Naive B cell (primary cell): ENCODE data around the gene PRKAG2. TPM values are rescaled to one million over a fixed set of nuclear protein-coding genes. Genes with fewer than 3 reads are reported as not detected.

Source experiments
- ATAC-seq, 2 donors: fragments of 150-1000 bp; cut with Tn5 transposase; 2 replicates each; pipeline ENCODE4 v1.10.0; 2021; ENCODE audit warnings: low read depth in 2 of 2, mild to moderate bottlenecking in 2 of 2, moderate library complexity in 2 of 2
- DNase-seq: peaks from one replicate; pipeline ENCODE4 v3.0.0; 2022
- H3K27ac Mint-ChIP-seq, 6 donors: one replicate each; pipeline ENCODE4 v1.8.0; 2020 to 2022; ENCODE audit warnings: mild to moderate bottlenecking in 6 of 6, mixed read lengths in 6 of 6, moderate library complexity in 5 of 6, inconsistent platforms in 2 of 6
- H3K27me3 Mint-ChIP-seq, 3 donors: one replicate each; pipeline ENCODE4 v1.8.0; 2021 to 2022; ENCODE audit warnings: mixed read lengths in 3 of 3, mild to moderate bottlenecking in 1 of 3
- H3K36me3 Mint-ChIP-seq, 2 donors: one replicate each; pipeline ENCODE4 v1.8.0; 2020 to 2022; ENCODE audit warnings: mixed read lengths in 2 of 2, inconsistent platforms in 1 of 2, mild to moderate bottlenecking in 1 of 2
- H3K4me1 Mint-ChIP-seq, 3 donors: one replicate each; pipeline ENCODE4 v1.8.0; 2020 to 2022; ENCODE audit warnings: mixed read lengths in 3 of 3, inconsistent platforms in 1 of 3, mild to moderate bottlenecking in 1 of 3, moderate library complexity in 1 of 3
- H3K4me3 Mint-ChIP-seq, 8 donors: one replicate each; pipeline ENCODE4 v1.8.0; 2020 to 2022; ENCODE audit warnings: mild to moderate bottlenecking in 8 of 8, mixed read lengths in 8 of 8, moderate library complexity in 8 of 8, inconsistent platforms in 2 of 8
- H3K9me3 Mint-ChIP-seq, 7 donors: one replicate each; pipeline ENCODE4 v1.8.0; 2020 to 2022; ENCODE audit warnings: mixed read lengths in 7 of 7, mild to moderate bottlenecking in 5 of 7, inconsistent platforms in 2 of 7, moderate library complexity in 1 of 7
- polyA plus RNA-seq, 6 donors: library from polyadenylated mRNA; unstranded; fragments of 300-500 nt; fragmentation: Illumina TruSeq; gene quantifications; one replicate each; pipeline ENCODE4 v1.2.3, GENCODE V29; 2021; ENCODE audit warnings: low read depth in 6 of 6

PRKAG2 gene
- polyA plus RNA-seq, 6 donors from 2014 or later, result 16.2 to 25.4 (median 20.0) TPM

- peaks cover 3 to 12% (median 9%) of the 10 kb centered on the region in 3 donors for H3K4me1 Mint-ChIP-seq
- H3K27ac Mint-ChIP-seq, result no peak overlapping the region
- H3K4me3 Mint-ChIP-seq, result no peak overlapping the region
- ATAC-seq (no peak), DNase-seq (no peak)
- peaks cover 35 to 48% of the 10 kb centered on the region in 2 donors for H3K36me3 Mint-ChIP-seq
- H3K9me3 Mint-ChIP-seq, result no peaks in the 10 kb centered on the region
- no peaks in the 10 kb centered on the region for H3K27me3 Mint-ChIP-seq
Measured at GRCh38 chr7:151776446-151776845, 100.5 kb downstream of the PRKAG2 start.

- no peaks in the 10 kb centered on the region for H3K9me3 Mint-ChIP-seq
- peak overlapping the region in 1 of 6 donors; percentile 42 for H3K27ac Mint-ChIP-seq
- DNase-seq, result no peak
- peaks cover 33 to 48% of the 10 kb centered on the region in 2 donors for H3K36me3 Mint-ChIP-seq
- no peak for ATAC-seq
- no peak overlapping the region for H3K4me3 Mint-ChIP-seq
- no peaks in the 10 kb centered on the region for H3K27me3 Mint-ChIP-seq
- peaks cover 3 to 11% (median 9%) of the 10 kb centered on the region in 3 donors for H3K4me1 Mint-ChIP-seq
Measured at GRCh38 chr7:151775547-151776443, 101.1 kb downstream of the PRKAG2 start.

- peaks cover 3 to 16% (median 12%) of the 10 kb centered on the region in 3 donors for H3K4me1 Mint-ChIP-seq
- no peak overlapping the region for H3K4me3 Mint-ChIP-seq
- no peak for DNase-seq
- no peaks in the 10 kb centered on the region for H3K9me3 Mint-ChIP-seq
- ATAC-seq, result no peak
- H3K27me3 Mint-ChIP-seq, result no peaks in the 10 kb centered on the region
- H3K27ac Mint-ChIP-seq, result no peak overlapping the region
- H3K36me3 Mint-ChIP-seq, result peaks cover 25 to 40% of the 10 kb centered on the region in 2 donors
Measured at GRCh38 chr7:151774951-151775350, 102.0 kb downstream of the PRKAG2 start.

GRCh38 chr7:151773797-151774196, 103.1 kb downstream of the PRKAG2 start:
- H3K36me3 Mint-ChIP-seq, result peaks cover 23 to 35% of the 10 kb centered on the region in 2 donors
- H3K9me3 Mint-ChIP-seq, result no peaks in the 10 kb centered on the region
- H3K4me1 Mint-ChIP-seq, result peaks cover 5 to 16% (median 14%) of the 10 kb centered on the region in 3 donors

GRCh38 chr7:151770232-151770631, 106.7 kb downstream of the PRKAG2 start:
- Mint-ChIP-seq H3K27me3 (no peaks in the 10 kb centered on the region), H3K9me3 (peaks cover 0 to 9% (median 2%) of the 10 kb centered on the region in 7 donors), H3K27ac (no peak overlapping the region), H3K36me3 (peaks cover 34 to 45% of the 10 kb centered on the region in 2 donors), H3K4me3 (no peak overlapping the region), H3K4me1 (peaks cover 15 to 25% (median 17%) of the 10 kb centered on the region in 3 donors)
- ATAC-seq (no peak), DNase-seq (no peak)

More at GRCh38 chr7:151773797-151774196, 103.1 kb downstream of the PRKAG2 start:
- peak overlapping the region in 1 of 8 donors; percentile 37 for H3K4me3 Mint-ChIP-seq
- no peaks in the 10 kb centered on the region for H3K27me3 Mint-ChIP-seq
- ATAC-seq, result no peak
- no peak for DNase-seq
- H3K27ac Mint-ChIP-seq, result peak overlapping the region in 2 of 6 donors; percentile 54 to 70

- Mint-ChIP-seq H3K4me1 (peaks cover 15 to 29% (median 17%) of the 10 kb centered on the region in 3 donors), H3K9me3 (peaks cover 0 to 13% (median 3%) of the 10 kb centered on the region in 7 donors), H3K36me3 (peaks cover 34 to 52% of the 10 kb centered on the region in 2 donors), H3K4me3 (peak overlapping the region in 1 of 8 donors; percentile 26), H3K27ac (peak overlapping the region in 3 of 6 donors; percentile 21 to 57 (median 23)), H3K27me3 (no peaks in the 10 kb centered on the region)
- no peak for ATAC-seq
- no peak for DNase-seq
Measured at GRCh38 chr7:151769188-151769821, 107.6 kb downstream of the PRKAG2 start.

GRCh38 chr7:151768805-151769187, 108.1 kb downstream of the PRKAG2 start:
- Mint-ChIP-seq H3K9me3 (peaks cover 0 to 13% (median 3%) of the 10 kb centered on the region in 7 donors), H3K27ac (peak overlapping the region in 4 of 6 donors; percentile 21 to 57 (median 34)), H3K27me3 (no peaks in the 10 kb centered on the region), H3K4me1 (peaks cover 15 to 29% (median 17%) of the 10 kb centered on the region in 3 donors), H3K36me3 (peaks cover 31 to 52% of the 10 kb centered on the region in 2 donors), H3K4me3 (peak overlapping the region in 1 of 8 donors; percentile 26)
- no peak for DNase-seq
- no peak for ATAC-seq

- H3K9me3 Mint-ChIP-seq, result peaks cover 0 to 13% (median 3%) of the 10 kb centered on the region in 7 donors
- H3K4me3 Mint-ChIP-seq, result no peak overlapping the region
- no peak for DNase-seq
- no peak for ATAC-seq
- no peaks in the 10 kb centered on the region for H3K27me3 Mint-ChIP-seq
- peaks cover 25 to 53% of the 10 kb centered on the region in 2 donors for H3K36me3 Mint-ChIP-seq
- peaks cover 15 to 24% (median 17%) of the 10 kb centered on the region in 3 donors for H3K4me1 Mint-ChIP-seq
- no peak overlapping the region for H3K27ac Mint-ChIP-seq
Measured at GRCh38 chr7:151767557-151767956, 109.4 kb downstream of the PRKAG2 start.

GRCh38 chr7:151764056-151764920, 112.6 kb downstream of the PRKAG2 start:
- Mint-ChIP-seq H3K36me3 (peaks cover 25 to 40% of the 10 kb centered on the region in 2 donors), H3K4me1 (peaks cover 12 to 23% (median 23%) of the 10 kb centered on the region in 3 donors), H3K27ac (peak overlapping the region in 3 of 6 donors; percentile 53 to 65 (median 58))

GRCh38 chr7:151763420-151763984, 113.4 kb downstream of the PRKAG2 start:
- DNase-seq (no peak), ATAC-seq (no peak)
- H3K27ac Mint-ChIP-seq, result peak overlapping the region in 3 of 6 donors; percentile 64 to 79 (median 65)
- H3K9me3 Mint-ChIP-seq, result peaks cover 0 to 13% (median 3%) of the 10 kb centered on the region in 7 donors
- peaks cover 6 to 21% (median 19%) of the 10 kb centered on the region in 3 donors for H3K4me1 Mint-ChIP-seq
- peak overlapping the region in 2 of 8 donors; percentile 9 to 63 for H3K4me3 Mint-ChIP-seq
- H3K36me3 Mint-ChIP-seq, result peaks cover 20 to 33% of the 10 kb centered on the region in 2 donors
- no peaks in the 10 kb centered on the region for H3K27me3 Mint-ChIP-seq

More at GRCh38 chr7:151764056-151764920, 112.6 kb downstream of the PRKAG2 start:
- no peaks in the 10 kb centered on the region for H3K27me3 Mint-ChIP-seq
- H3K9me3 Mint-ChIP-seq, result peaks cover 0 to 13% (median 3%) of the 10 kb centered on the region in 7 donors
- no peak overlapping the region for H3K4me3 Mint-ChIP-seq
- DNase-seq (no peak), ATAC-seq (no peak)

- Mint-ChIP-seq H3K9me3 (peaks cover 0 to 13% (median 3%) of the 10 kb centered on the region in 7 donors), H3K4me3 (no peak overlapping the region), H3K27ac (peak overlapping the region in 2 of 6 donors; percentile 49 to 65), H3K4me1 (peaks cover 6 to 21% (median 19%) of the 10 kb centered on the region in 3 donors), H3K27me3 (no peaks in the 10 kb centered on the region), H3K36me3 (peaks cover 20 to 33% of the 10 kb centered on the region in 2 donors)
- DNase-seq (no peak), ATAC-seq (no peak)
Measured at GRCh38 chr7:151762583-151763245, 114.2 kb downstream of the PRKAG2 start.

GRCh38 chr7:151761957-151762356, 115.0 kb downstream of the PRKAG2 start:
- peak overlapping the region in 2 of 6 donors; percentile 20 to 65 for H3K27ac Mint-ChIP-seq
- H3K36me3 Mint-ChIP-seq, result peaks cover 14 to 31% of the 10 kb centered on the region in 2 donors
- H3K4me3 Mint-ChIP-seq, result no peak overlapping the region

More at GRCh38 chr7:151761957-151762356, 115.0 kb downstream of the PRKAG2 start:
- Mint-ChIP-seq H3K4me1 (peaks cover 6 to 22% (median 14%) of the 10 kb centered on the region in 3 donors), H3K9me3 (peaks cover 0 to 13% (median 3%) of the 10 kb centered on the region in 7 donors), H3K27me3 (no peaks in the 10 kb centered on the region)
- ATAC-seq (no peak), DNase-seq (no peak)
